OCI-LY7 (cell line): ENCODE results near the gene DLGAP1. TPM values are rescaled to one million over a fixed set of nuclear protein-coding genes. Genes with fewer than 3 reads are reported as not detected.

Source experiments
- BruUV-seq: library from RNA; stranded (reverse); fragments of 400-500 nt; replicated peaks from 2 replicates; lab custom pipeline; 2021; lab: Mats Ljungman, UMichigan
- CTCF ChIA-PET: fragments of 300-600 bp; sonication (Branson Sonifier 250); formaldehyde crosslinking; loops from one replicate; lab custom pipeline; 2022; ENCODE audit warnings: antibody characterized with exemption; ENCODE audit not compliant: unreplicated experiment; lab: Charles Lee
- POLR2A ChIA-PET: fragments of 300-600 bp; sonication (Branson Sonifier 250); formaldehyde crosslinking; loops from one replicate; lab custom pipeline; 2022; ENCODE audit warnings: antibody characterized with exemption; lab: Charles Lee
- DNase-seq: peaks from one replicate; pipeline ENCODE4 v3.0.0-alpha.2; 2015; ENCODE audit warnings: low spot score
- H2AFZ ChIP-seq: fragments of 200-600 bp; sonication (generic), shearing (Covaris generic); 2 replicates; pipeline ENCODE4 v1.6.1; 2014; ENCODE audit warnings: mild to moderate bottlenecking, antibody characterized with exemption, low read length, moderate library complexity
- H3K27ac ChIP-seq: fragments of 200-600 bp; sonication (generic); 2 replicates; pipeline ENCODE4 v1.5.1; 2014; ENCODE audit warnings: mixed run types, low read depth, mild to moderate bottlenecking, moderate library complexity, low read length, inconsistent platforms; ENCODE audit not compliant: poor library complexity, severe bottlenecking
- H3K36me3 ChIP-seq: fragments of 200-600 bp; sonication (generic); 2 replicates; pipeline ENCODE4 v1.6.1; 2014; ENCODE audit warnings: mild to moderate bottlenecking, antibody characterized with exemption, low read length, moderate library complexity, mixed read lengths; ENCODE audit not compliant: insufficient read depth
- H3K4me1 ChIP-seq: fragments of 200-600 bp; sonication (generic); 2 replicates; pipeline ENCODE4 v1.5.1; 2014; ENCODE audit warnings: mild to moderate bottlenecking, low read length; ENCODE audit not compliant: insufficient read depth, poor library complexity, severe bottlenecking
- H3K4me2 ChIP-seq: fragments of 200-600 bp; sonication (generic); 2 replicates; pipeline ENCODE4 v1.6.1; 2014; ENCODE audit warnings: mild to moderate bottlenecking, low read length
- H3K4me3 ChIP-seq: fragments of 200-600 bp; sonication (generic); 2 replicates; pipeline ENCODE4 v1.5.1; 2014; ENCODE audit warnings: mild to moderate bottlenecking, low read depth, low read length; ENCODE audit not compliant: poor library complexity, severe bottlenecking
- H3K79me2 ChIP-seq: fragments of 200-600 bp; sonication (generic); 2 replicates; pipeline ENCODE4 v1.6.1; 2016; ENCODE audit warnings: low read depth, mild to moderate bottlenecking, low read length, moderate library complexity, mixed read lengths; ENCODE audit not compliant: insufficient read depth
- H3K9me2 ChIP-seq: fragments of 200-600 bp; sonication (generic); 2 replicates; pipeline ENCODE4 v1.6.1; 2016; ENCODE audit warnings: mild to moderate bottlenecking, low read length, mixed read lengths; ENCODE audit not compliant: insufficient read depth
- H3K9me3 ChIP-seq: fragments of 200-600 bp; sonication (generic); 2 replicates; pipeline ENCODE4 v1.6.1; 2014; ENCODE audit warnings: mild to moderate bottlenecking, mixed run types, low read length, mixed read lengths
- H4K20me1 ChIP-seq: fragments of 200-600 bp; sonication (generic); 2 replicates; pipeline ENCODE4 v1.6.1; 2014; ENCODE audit warnings: mild to moderate bottlenecking, antibody characterized with exemption, low read length, moderate library complexity, mixed read lengths; ENCODE audit not compliant: insufficient read depth
- CTCF ChIP-seq: fragments of 200-600 bp; sonication (generic); conservative IDR thresholded peaks from 2 replicates; pipeline ENCODE4 v1.5.1; 2014; ENCODE audit warnings: mild to moderate bottlenecking, antibody characterized with exemption, low read length, moderate library complexity, mixed read lengths
- EZH2phosphoT487 ChIP-seq: fragments of 200-600 bp; sonication (generic); IDR thresholded peaks from 2 replicates; pipeline ENCODE4 v1.6.1; 2018; ENCODE audit warnings: low read depth, borderline replicate concordance, mild to moderate bottlenecking, mixed run types, antibody characterized with exemption, low read length, moderate library complexity, mixed read lengths
- intact Hi-C: fragments of 100-400 bp; cut with micrococcal nuclease; formaldehyde crosslinking; loops from one replicate; pipeline ENCODE4 v1.10.0; 2022; ENCODE audit not compliant: unreplicated experiment
- total RNA-seq, 2 experiments: library from RNA; depleted of rRNA in 1 of 2; stranded (reverse); fragments of >200 nt in 1 of 2; shearing (Covaris generic) in 1 of 2; gene quantifications; 2 replicates each; pipeline ENCODE4 v1.2.3, GENCODE V29; 2014 to 2022

Gene DLGAP1
- total RNA-seq, 2 experiments from 2014 or later = 0.22 TPM; not detected in 1

GRCh38 chr18:3874125-3874524 lies 581.0 kb downstream of the DLGAP1 start:
- Histone ChIP-seq H3K27ac (no peak overlapping the region), H3K4me1 (peaks cover 10% of the 10 kb centered on the region), H3K4me2 (no peak overlapping the region), H2AFZ (peak overlapping the region; percentile 66), H3K36me3 (no peaks in the 10 kb centered on the region), H3K4me3 (no peak overlapping the region), H3K79me2 (no peaks in the 10 kb centered on the region), H4K20me1 (no peaks in the 10 kb centered on the region), H3K9me2 (no peaks in the 10 kb centered on the region), H3K9me3 (no peaks in the 10 kb centered on the region)
- DNase-seq = no peak
- no TSS peak for BruUV-seq
- intact Hi-C loops = no loop called here
- CTCF ChIA-PET = no interaction called here
- TF ChIP-seq EZH2phosphoT487 = no peak
- TF ChIP-seq CTCF = no peak
- POLR2A ChIA-PET = interaction anchor here (1.1 kb wide), 1 partner anchor 11 kb away, joined by 3 read pairs; no protein-coding TSS in a partner anchor

GRCh38 chr18:3873698-3874097 lies 581.4 kb downstream of the DLGAP1 start:
- BruUV-seq = no TSS peak
- no peaks in the 10 kb centered on the region for H3K9me2 ChIP-seq
- H3K36me3 ChIP-seq = no peaks in the 10 kb centered on the region
- ChIA-PET POLR2A (no interaction called here), CTCF (no interaction called here)
- no peaks in the 10 kb centered on the region for H3K9me3 ChIP-seq
- no peak for TF ChIP-seq EZH2phosphoT487
- TF ChIP-seq CTCF = no peak
- H3K4me3 ChIP-seq = no peak overlapping the region
- H3K27ac ChIP-seq = no peak overlapping the region
- no peaks in the 10 kb centered on the region for H3K79me2 ChIP-seq
- H3K4me1 ChIP-seq = peaks cover 10% of the 10 kb centered on the region
- intact Hi-C loops = no loop called here
- peak overlapping the region; percentile 66 for H2AFZ ChIP-seq
- DNase-seq = no peak
- no peak overlapping the region for H3K4me2 ChIP-seq
- no peaks in the 10 kb centered on the region for H4K20me1 ChIP-seq

GRCh38 chr18:3873211-3873610 lies 581.9 kb downstream of the DLGAP1 start:
- Histone ChIP-seq H3K36me3 (no peaks in the 10 kb centered on the region), H3K9me2 (no peaks in the 10 kb centered on the region), H2AFZ (no peak overlapping the region), H4K20me1 (no peaks in the 10 kb centered on the region), H3K27ac (no peak overlapping the region), H3K79me2 (no peaks in the 10 kb centered on the region), H3K4me2 (no peak overlapping the region), H3K4me3 (no peak overlapping the region), H3K9me3 (no peaks in the 10 kb centered on the region), H3K4me1 (peaks cover 12% of the 10 kb centered on the region)
- intact Hi-C loops = no loop called here
- TF ChIP-seq CTCF (no peak), EZH2phosphoT487 (no peak)
- ChIA-PET POLR2A (no interaction called here), CTCF (no interaction called here)
- no peak for DNase-seq
- no TSS peak for BruUV-seq
